Fibroblast of lung (primary cell): ENCODE data around the gene EPB41. TPM values are rescaled to one million over a fixed set of nuclear protein-coding genes. Genes with fewer than 3 reads are reported as not detected.
"Not testable (repeated sequence)": the region's sequence is repeated elsewhere in the genome, so short reads cannot be mapped to it uniquely, and the experiment has no call there.

Experiments used
- DNase-seq, 2 donors: peaks; one replicate each; pipeline versions ENCODE4 v3.0.0 to v3.0.0-alpha.2; 2010; ENCODE audit warnings: low read depth in 2 of 2
- H2AFZ ChIP-seq: 2 replicates; pipeline ENCODE4 v1.5.1; 2012; ENCODE audit warnings: low read length, control low read depth, inconsistent platforms
- H3K27ac ChIP-seq: 2 replicates; pipeline ENCODE4 v1.5.1; 2011; ENCODE audit warnings: low read length, control low read depth; ENCODE audit not compliant: insufficient read depth
- H3K27me3 ChIP-seq: 2 replicates; pipeline ENCODE4 v1.5.1; 2011; ENCODE audit warnings: mild to moderate bottlenecking, low read length; ENCODE audit not compliant: control insufficient read depth, insufficient read depth
- H3K36me3 ChIP-seq: 2 replicates; pipeline ENCODE4 v1.5.1; 2011; ENCODE audit warnings: low read length; ENCODE audit not compliant: control insufficient read depth, insufficient read depth
- H3K4me1 ChIP-seq: 2 replicates; pipeline ENCODE4 v1.5.1; 2011; ENCODE audit warnings: low read length; ENCODE audit not compliant: control insufficient read depth, insufficient read depth; ENCODE audit errors: extremely low read depth
- H3K4me2 ChIP-seq: 2 replicates; pipeline ENCODE4 v1.5.1; 2011; ENCODE audit warnings: low read length, control low read depth; ENCODE audit not compliant: insufficient read depth; ENCODE audit errors: extremely low read depth
- H3K4me3 ChIP-seq, 4 experiments: fragments of 200-600 bp in 1 of 4; sonication (generic) in 1 of 4; replicated peaks in 1 of 4; 2 replicates each; pipeline ENCODE4 v1.5.1; 2011 to 2016; ENCODE audit warnings: low read length in 4 of 4, low read depth in 3 of 4, mild to moderate bottlenecking in 3 of 4, control low read depth in 2 of 4, inconsistent platforms in 1 of 4, mixed read lengths in 1 of 4; ENCODE audit not compliant: insufficient read depth in 1 of 4; ENCODE audit errors: control extremely low read depth in 1 of 4
- H3K79me2 ChIP-seq: 2 replicates; pipeline ENCODE4 v1.5.1; 2012; ENCODE audit warnings: mild to moderate bottlenecking, low read length, inconsistent platforms; ENCODE audit not compliant: control insufficient read depth, insufficient read depth
- H3K9ac ChIP-seq: 2 replicates; pipeline ENCODE4 v1.5.1; 2011; ENCODE audit warnings: mild to moderate bottlenecking, low read length, control low read depth; ENCODE audit not compliant: insufficient read depth
- H3K9me3 ChIP-seq: 2 replicates; pipeline ENCODE4 v1.5.1; 2012; ENCODE audit warnings: low read depth, low read length; ENCODE audit not compliant: control insufficient read depth, insufficient read depth
- H4K20me1 ChIP-seq: 2 replicates; pipeline ENCODE4 v1.5.1; 2011; ENCODE audit warnings: low read length; ENCODE audit not compliant: control insufficient read depth, insufficient read depth; ENCODE audit errors: extremely low read depth
- EZH2 ChIP-seq: IDR thresholded peaks from 2 replicates; pipeline ENCODE4 v1.5.1; 2012; ENCODE audit warnings: low read length, control low read depth, mild to moderate bottlenecking; ENCODE audit errors: missing control alignments
- polyA plus RNA-seq, 2 donors: library from polyadenylated mRNA; depleted of rRNA in 1 of 2; stranded (reverse) in 1 of 2; unstranded in 1 of 2; fragments of >200 nt; gene quantifications; 2 replicates each; pipeline ENCODE4 v1.2.1, GENCODE V29; 2011 to 2012; ENCODE audit warnings: missing spikeins in 1 of 2
- total RNA-seq: library from RNA; depleted of rRNA; stranded (reverse); fragments of >200 nt; gene quantifications from 2 replicates; pipeline ENCODE4 v1.2.1, GENCODE V29; 2014
- TF ChIP-seq, protein P1 (sequence below), 2 donors: IDR thresholded peaks in 1 of 2; conservative IDR thresholded peaks in 1 of 2; 1 replicate in 1 of 2; 2 replicates in 1 of 2; pipeline ENCODE4 v1.5.1; 2011 to 2012; ENCODE audit warnings: low read length in 2 of 2, control low read depth in 1 of 2, inconsistent platforms in 1 of 2, low read depth in 1 of 2, mild to moderate bottlenecking in 1 of 2

EPB41 gene
- total and polyA plus RNA-seq, 2 donors (not counting 1 experiment from before 2014, with no cell fraction given), result 7.4 to 38.0 TPM

- Histone ChIP-seq H3K9ac (no peak overlapping the region), H3K4me1 (peaks cover 2% of the 10 kb centered on the region), H3K27me3 (no peaks in the 10 kb centered on the region), H3K36me3 (no peaks in the 10 kb centered on the region), H3K79me2 (no peaks in the 10 kb centered on the region), H3K27ac (no peak overlapping the region), H3K4me3 (no peak overlapping the region), H3K4me2 (no peak overlapping the region), H4K20me1 (no peaks in the 10 kb centered on the region), H3K9me3 (no peaks in the 10 kb centered on the region), H2AFZ (no peak overlapping the region)
- TF ChIP-seq, protein P1, sequence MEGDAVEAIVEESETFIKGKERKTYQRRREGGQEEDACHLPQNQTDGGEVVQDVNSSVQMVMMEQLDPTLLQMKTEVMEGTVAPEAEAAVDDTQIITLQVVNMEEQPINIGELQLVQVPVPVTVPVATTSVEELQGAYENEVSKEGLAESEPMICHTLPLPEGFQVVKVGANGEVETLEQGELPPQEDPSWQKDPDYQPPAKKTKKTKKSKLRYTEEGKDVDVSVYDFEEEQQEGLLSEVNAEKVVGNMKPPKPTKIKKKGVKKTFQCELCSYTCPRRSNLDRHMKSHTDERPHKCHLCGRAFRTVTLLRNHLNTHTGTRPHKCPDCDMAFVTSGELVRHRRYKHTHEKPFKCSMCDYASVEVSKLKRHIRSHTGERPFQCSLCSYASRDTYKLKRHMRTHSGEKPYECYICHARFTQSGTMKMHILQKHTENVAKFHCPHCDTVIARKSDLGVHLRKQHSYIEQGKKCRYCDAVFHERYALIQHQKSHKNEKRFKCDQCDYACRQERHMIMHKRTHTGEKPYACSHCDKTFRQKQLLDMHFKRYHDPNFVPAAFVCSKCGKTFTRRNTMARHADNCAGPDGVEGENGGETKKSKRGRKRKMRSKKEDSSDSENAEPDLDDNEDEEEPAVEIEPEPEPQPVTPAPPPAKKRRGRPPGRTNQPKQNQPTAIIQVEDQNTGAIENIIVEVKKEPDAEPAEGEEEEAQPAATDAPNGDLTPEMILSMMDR (conservative IDR thresholded peaks at IDR 0.05 in 1 of 2, IDR thresholded peaks at IDR 0.05 in 1 of 2; ENCODE audit: low read depth in 1 of 2, low read length in 2 of 2), result no peak
- no peak for TF ChIP-seq EZH2
- peak; percentile 17 to 47 for DNase-seq
Measured at GRCh38 chr1:28956038-28956464, 41.7 kb downstream of the EPB41 start.

GRCh38 chr1:28962114-28962831, 47.9 kb downstream of the EPB41 start:
- H3K27me3 ChIP-seq, H3K27ac ChIP-seq, H3K4me1 ChIP-seq, DNase-seq, H3K4me2 ChIP-seq, H3K9ac ChIP-seq, H4K20me1 ChIP-seq, H3K36me3 ChIP-seq, H2AFZ ChIP-seq, H3K9me3 ChIP-seq, H3K4me3 ChIP-seq, H3K79me2 ChIP-seq: not testable (repeated sequence)

GRCh38 chr1:28965271-28965870, 51.0 kb downstream of the EPB41 start:
- Histone ChIP-seq H4K20me1 (no peaks in the 10 kb centered on the region), H2AFZ (no peak overlapping the region), H3K4me2 (no peak overlapping the region), H3K4me3 (no peak overlapping the region), H3K27me3 (no peaks in the 10 kb centered on the region), H3K9me3 (no peaks in the 10 kb centered on the region), H3K9ac (no peak overlapping the region), H3K27ac (no peak overlapping the region), H3K79me2 (no peaks in the 10 kb centered on the region), H3K36me3 (no peaks in the 10 kb centered on the region), H3K4me1 (no peaks in the 10 kb centered on the region)
- no peak for DNase-seq
- TF ChIP-seq EZH2, result no peak
- TF ChIP-seq, protein P1 (conservative IDR thresholded peaks at IDR 0.05 in 1 of 2, IDR thresholded peaks at IDR 0.05 in 1 of 2; ENCODE audit: low read depth in 1 of 2, low read length in 2 of 2), result no peak
